Measurements from ENCODE around the gene HOXB6.

GRCh38 chr17:48594538-48595277, 10.1 kb downstream of the HOXB6 start:
- no peak for TF ChIP-seq CTCF (conservative IDR thresholded peaks at IDR 0.05)
- no peak for TF ChIP-seq ZFX (IDR thresholded peaks at IDR 0.05)

Measured in C4-2B (cell line).